Body of pancreas (tissue), 4 donors: ENCODE measurements around the gene FAM184B. TPM values are rescaled to one million over a fixed set of nuclear protein-coding genes. Genes with fewer than 3 reads are reported as not detected.

Experiments
- ATAC-seq: fragments of 150-250 bp; one replicate; pipeline ENCODE4 v1.9.1; 2016
- DNase-seq, 4 donors: peaks; one replicate each; pipeline ENCODE4 v3.0.0-alpha.2; 2019
- H3K27ac ChIP-seq, 4 donors: fragments of 200-600 bp; sonication (generic); 1 replicate in 3 of 4; 2 replicates in 1 of 4; pipeline versions ENCODE4 v1.5.1 to v1.6.1; 2016 to 2019; ENCODE audit warnings: mild to moderate bottlenecking in 1 of 4, mixed read lengths in 1 of 4, moderate library complexity in 1 of 4
- H3K27me3 ChIP-seq, 2 donors: fragments of 200-600 bp; sonication (generic); one replicate each; pipeline ENCODE4 v1.6.0; 2016; ENCODE audit warnings: mild to moderate bottlenecking in 1 of 2
- H3K36me3 ChIP-seq, 2 donors: fragments of 200-600 bp; sonication (generic); replicated peaks in 1 of 2; 2 replicates each; pipeline ENCODE4 v1.5.1; 2016; ENCODE audit warnings: low read depth in 2 of 2; ENCODE audit not compliant: insufficient read depth in 1 of 2
- H3K4me1 ChIP-seq: fragments of 200-600 bp; sonication (generic); one replicate; pipeline ENCODE4 v1.6.0; 2016
- H3K4me3 ChIP-seq, 2 donors: fragments of 200-600 bp; sonication (generic); 1 replicate in 1 of 2; 2 replicates in 1 of 2; pipeline ENCODE4 v1.5.1; 2016 to 2019
- H3K9me3 ChIP-seq, 3 donors: fragments of 200-600 bp; sonication (generic); 1 replicate in 2 of 3; 2 replicates in 1 of 3; pipeline ENCODE4 v1.5.1; 2016
- POLR2A ChIP-seq, 3 donors: fragments of 450-650 bp; IDR thresholded peaks; one replicate each; pipeline ENCODE4 v1.6.1; 2016; ENCODE audit warnings: antibody characterized with exemption in 3 of 3, mild to moderate bottlenecking in 2 of 3
- WGBS, 2 donors: methylation state at CpG; one replicate each; pipeline ENCODE4 v1.1.5; 2017; 5-methylcytosine and 5-hydroxymethylcytosine counted together
- intact Hi-C: fragments of 100-400 bp; cut with DNase I; formaldehyde crosslinking; loops from one replicate; pipeline ENCODE4 v1.15.1; 2023
- total RNA-seq, 2 donors: library from RNA; depleted of rRNA; stranded (reverse); fragments of >200 nt; gene quantifications; one replicate each; pipeline ENCODE4 v1.1.0, GENCODE V29; 2016
- TF ChIP-seq, protein P1 (sequence below), 7 experiments: fragments of 450-650 bp in 4 of 7; fragments of 200-600 bp in 3 of 7; sonication (generic) in 3 of 7; IDR thresholded peaks; one replicate each; pipeline ENCODE4 v1.5.1; 2016 to 2019; ENCODE audit warnings: antibody characterized with exemption in 7 of 7

Gene FAM184B
- total RNA-seq, 2 donors from 2014 or later, result not detected

DNA sequence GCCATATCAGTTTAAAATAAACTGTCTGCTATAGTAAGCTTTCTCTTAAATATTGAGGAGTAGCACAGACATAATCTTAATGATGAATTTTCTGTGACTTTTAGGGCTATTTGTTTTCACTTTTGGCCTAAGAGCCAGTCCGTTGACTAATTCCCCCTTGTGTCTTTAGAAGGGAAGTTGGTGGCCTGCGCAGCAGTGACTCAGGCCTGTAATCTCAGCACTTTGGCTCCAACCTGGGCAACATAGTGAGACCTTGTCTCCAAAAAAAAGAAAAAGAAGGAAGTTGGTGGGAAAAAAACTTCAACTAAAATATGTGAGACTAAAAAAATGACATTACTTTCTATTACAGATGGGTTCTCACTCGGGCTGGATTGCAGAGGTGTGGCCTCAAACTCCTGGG lies 32.7 kb upstream of the FAM184B start:
- no peak overlapping the region for H3K27ac ChIP-seq
- TF ChIP-seq, protein P1, sequence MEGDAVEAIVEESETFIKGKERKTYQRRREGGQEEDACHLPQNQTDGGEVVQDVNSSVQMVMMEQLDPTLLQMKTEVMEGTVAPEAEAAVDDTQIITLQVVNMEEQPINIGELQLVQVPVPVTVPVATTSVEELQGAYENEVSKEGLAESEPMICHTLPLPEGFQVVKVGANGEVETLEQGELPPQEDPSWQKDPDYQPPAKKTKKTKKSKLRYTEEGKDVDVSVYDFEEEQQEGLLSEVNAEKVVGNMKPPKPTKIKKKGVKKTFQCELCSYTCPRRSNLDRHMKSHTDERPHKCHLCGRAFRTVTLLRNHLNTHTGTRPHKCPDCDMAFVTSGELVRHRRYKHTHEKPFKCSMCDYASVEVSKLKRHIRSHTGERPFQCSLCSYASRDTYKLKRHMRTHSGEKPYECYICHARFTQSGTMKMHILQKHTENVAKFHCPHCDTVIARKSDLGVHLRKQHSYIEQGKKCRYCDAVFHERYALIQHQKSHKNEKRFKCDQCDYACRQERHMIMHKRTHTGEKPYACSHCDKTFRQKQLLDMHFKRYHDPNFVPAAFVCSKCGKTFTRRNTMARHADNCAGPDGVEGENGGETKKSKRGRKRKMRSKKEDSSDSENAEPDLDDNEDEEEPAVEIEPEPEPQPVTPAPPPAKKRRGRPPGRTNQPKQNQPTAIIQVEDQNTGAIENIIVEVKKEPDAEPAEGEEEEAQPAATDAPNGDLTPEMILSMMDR (IDR thresholded peaks at IDR 0.05), result no peak
- TF ChIP-seq POLR2A (IDR thresholded peaks at IDR 0.05), result no peak
- no peak overlapping the region for H3K4me3 ChIP-seq
- H3K4me1 ChIP-seq, result peaks cover 5% of the 10 kb centered on the region
- ATAC-seq (no peak), DNase-seq (peak in 1 of 4 donors; percentile 18)
- no peaks in the 10 kb centered on the region for H3K27me3 ChIP-seq
- intact Hi-C loops, result loop anchor here (10.0 kb wide), 1 partner anchor 781 kb away; no protein-coding TSS in a partner anchor
- no peaks in the 10 kb centered on the region for H3K9me3 ChIP-seq
- 72 to 79% methylated on average over 3 of the region's 3 CpGs for WGBS, 2 donors
- H3K36me3 ChIP-seq, result no peaks in the 10 kb centered on the region

- Histone ChIP-seq H3K36me3 (no peaks in the 10 kb centered on the region), H3K4me1 (peaks cover 17% of the 10 kb centered on the region), H3K27ac (no peak overlapping the region), H3K9me3 (no peaks in the 10 kb centered on the region), H3K4me3 (no peak overlapping the region), H3K27me3 (no peaks in the 10 kb centered on the region)
- TF ChIP-seq POLR2A (IDR thresholded peaks at IDR 0.05), result no peak
- TF ChIP-seq, protein P1 (IDR thresholded peaks at IDR 0.05), result no peak
- DNase-seq (no peak), ATAC-seq (no peak)
- WGBS, 2 donors, result 49 to 57% methylated on average over 3 of the region's 3 CpGs
- intact Hi-C loops, result loop anchor here (10.0 kb wide), 1 partner anchor 782 kb away; no protein-coding TSS in a partner anchor
These were observed 31.4 kb upstream of the FAM184B start for GRCh38 chr4:17812801-17813200.

- no peak overlapping the region for H3K4me3 ChIP-seq
- no peak for ATAC-seq
These were observed 30.7 kb upstream of the FAM184B start for GRCh38 chr4:17812125-17812524.

DNA sequence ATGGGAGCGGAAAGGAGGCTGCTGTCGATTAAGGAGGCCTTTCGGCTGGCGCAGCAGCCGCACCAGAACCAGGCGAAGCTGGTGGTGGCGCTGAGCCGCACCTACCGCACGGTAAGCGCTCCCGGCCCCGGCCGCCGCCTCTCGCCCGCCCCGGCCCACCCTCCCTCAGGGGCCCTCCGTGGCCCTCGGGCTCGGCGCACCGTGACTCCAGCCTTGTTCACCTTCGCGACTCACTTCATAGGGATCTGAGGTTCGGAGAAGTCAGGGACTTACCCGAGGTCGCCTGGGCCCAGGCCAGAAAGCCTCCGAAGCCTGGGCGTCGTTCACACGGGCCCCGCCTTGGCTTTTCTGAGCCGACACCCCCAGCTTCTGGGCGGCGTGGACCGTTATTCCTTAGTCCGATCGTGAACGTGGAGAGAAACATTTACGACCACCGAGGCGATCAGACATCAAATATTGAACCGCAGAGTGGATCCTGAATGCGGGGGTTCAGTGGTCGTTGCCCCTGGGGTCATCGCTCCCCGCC lies 29.7 kb upstream of the FAM184B start:
- ATAC-seq (peak; percentile 7), DNase-seq (peak in 2 of 4 donors; percentile 7 to 17)
- Histone ChIP-seq H3K36me3 (no peaks in the 10 kb centered on the region), H3K27ac (peak overlapping the region in 1 of 4 donors; percentile 95), H3K4me1 (peaks cover 31% of the 10 kb centered on the region), H3K9me3 (no peaks in the 10 kb centered on the region), H3K4me3 (peak overlapping the region; percentile 28 to 53), H3K27me3 (no peaks in the 10 kb centered on the region)
- WGBS, 2 donors, result 1 to 7% methylated on average over 8 to 45 of the region's 48 CpGs
- intact Hi-C loops, result loop anchor here (10.0 kb wide), 1 partner anchor 784 kb away; no protein-coding TSS in a partner anchor
- no peak for TF ChIP-seq POLR2A (IDR thresholded peaks at IDR 0.05)
- TF ChIP-seq, protein P1 (IDR thresholded peaks at IDR 0.05), result no peak

More at GRCh38 chr4:17812125-17812524, 30.7 kb upstream of the FAM184B start:
- no peak for DNase-seq
- Histone ChIP-seq H3K36me3 (no peaks in the 10 kb centered on the region), H3K27me3 (no peaks in the 10 kb centered on the region), H3K9me3 (no peaks in the 10 kb centered on the region), H3K4me1 (peaks cover 23% of the 10 kb centered on the region), H3K27ac (no peak overlapping the region)
- intact Hi-C loops, result loop anchor here (10.0 kb wide), 1 partner anchor 783 kb away; no protein-coding TSS in a partner anchor
- TF ChIP-seq, protein P1 (IDR thresholded peaks at IDR 0.05), result no peak
- TF ChIP-seq POLR2A (IDR thresholded peaks at IDR 0.05), result no peak
- 15 to 18% methylated on average over 3 of the region's 3 CpGs for WGBS, 2 donors
